Mammary epithelial cell (primary cell): ENCODE results near the gene GM2A.

Experiments used
- EZH2 ChIP-seq: IDR thresholded peaks from 2 replicates; pipeline ENCODE4 v1.6.1; 2012; ENCODE audit warnings: low read length, inconsistent platforms, borderline replicate concordance
- TF ChIP-seq, protein P1 (sequence below), 2 donors: IDR thresholded peaks in 1 of 2; conservative IDR thresholded peaks in 1 of 2; 2 replicates each; pipeline ENCODE4 v1.5.1; 2011 to 2012; ENCODE audit warnings: inconsistent platforms in 2 of 2, low read length in 2 of 2, mild to moderate bottlenecking in 2 of 2, control low read depth in 1 of 2, low read depth in 1 of 2; ENCODE audit not compliant: insufficient read depth in 1 of 2; ENCODE audit errors: extremely low read depth in 1 of 2

DNA sequence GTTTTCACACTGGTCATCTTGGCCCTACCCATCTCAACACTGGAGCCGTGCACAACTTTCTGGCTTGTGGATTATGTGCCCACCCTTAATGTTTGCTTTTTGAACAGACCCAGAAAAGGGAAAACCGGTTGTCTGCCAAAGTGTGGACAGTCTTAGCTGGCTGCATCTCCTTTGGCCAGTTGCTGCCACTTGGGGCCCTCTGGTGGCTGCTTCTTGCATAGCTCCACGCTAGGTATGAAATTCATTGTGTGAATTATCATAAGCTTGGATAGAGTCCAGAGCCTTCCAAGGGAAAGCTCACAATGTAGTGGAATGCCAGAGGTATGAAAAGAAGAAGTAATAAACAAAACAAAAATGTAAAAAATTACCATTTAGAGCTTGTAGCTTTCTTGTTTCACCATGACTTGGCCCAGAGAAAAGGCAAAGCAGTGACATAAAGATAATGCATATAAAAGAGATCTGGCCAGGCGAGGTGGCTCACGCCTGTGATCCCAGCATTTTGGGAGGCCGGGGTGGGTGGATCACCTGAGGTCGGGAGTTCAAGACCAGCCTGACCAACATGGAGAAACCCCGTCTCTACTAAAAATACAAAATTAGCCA, 63.1 kb downstream of the GM2A start:
- TF ChIP-seq EZH2 = no peak
- TF ChIP-seq, protein P1, sequence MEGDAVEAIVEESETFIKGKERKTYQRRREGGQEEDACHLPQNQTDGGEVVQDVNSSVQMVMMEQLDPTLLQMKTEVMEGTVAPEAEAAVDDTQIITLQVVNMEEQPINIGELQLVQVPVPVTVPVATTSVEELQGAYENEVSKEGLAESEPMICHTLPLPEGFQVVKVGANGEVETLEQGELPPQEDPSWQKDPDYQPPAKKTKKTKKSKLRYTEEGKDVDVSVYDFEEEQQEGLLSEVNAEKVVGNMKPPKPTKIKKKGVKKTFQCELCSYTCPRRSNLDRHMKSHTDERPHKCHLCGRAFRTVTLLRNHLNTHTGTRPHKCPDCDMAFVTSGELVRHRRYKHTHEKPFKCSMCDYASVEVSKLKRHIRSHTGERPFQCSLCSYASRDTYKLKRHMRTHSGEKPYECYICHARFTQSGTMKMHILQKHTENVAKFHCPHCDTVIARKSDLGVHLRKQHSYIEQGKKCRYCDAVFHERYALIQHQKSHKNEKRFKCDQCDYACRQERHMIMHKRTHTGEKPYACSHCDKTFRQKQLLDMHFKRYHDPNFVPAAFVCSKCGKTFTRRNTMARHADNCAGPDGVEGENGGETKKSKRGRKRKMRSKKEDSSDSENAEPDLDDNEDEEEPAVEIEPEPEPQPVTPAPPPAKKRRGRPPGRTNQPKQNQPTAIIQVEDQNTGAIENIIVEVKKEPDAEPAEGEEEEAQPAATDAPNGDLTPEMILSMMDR (conservative IDR thresholded peaks at IDR 0.05 in 1 of 2, IDR thresholded peaks at IDR 0.05 in 1 of 2; ENCODE audit: extremely low read depth in 1 of 2, insufficient read depth in 1 of 2, low read depth in 1 of 2, low read length in 2 of 2) = peak; percentile 96 to 98
